A549 (cell line): Measurements from ENCODE around the gene HPD. TPM values are rescaled to one million over a fixed set of nuclear protein-coding genes. Genes with fewer than 3 reads are reported as not detected.
"Not testable (repeated sequence)": the region's sequence is repeated elsewhere in the genome, so short reads cannot be mapped to it uniquely, and the experiment has no call there.

ENCODE experiments used
- ATAC-seq, 2 experiments: fragments of 200-7000 bp in 1 of 2; fragments of >200 bp in 1 of 2; cut with Nextera tagmentation in 1 of 2; cut with Tn5 transposase in 1 of 2; 3 replicates each; pipeline versions ENCODE4 v1.8.0 to v1.9.1; 2018 to 2020; ENCODE audit warnings: mild to moderate bottlenecking in 1 of 2, moderate library complexity in 1 of 2
- CTCF ChIA-PET: fragments of 300-600 bp; sonication (Branson Sonifier 250); formaldehyde crosslinking; extraction: SDS; loops from one replicate; lab custom pipeline; 2021; ENCODE audit warnings: antibody characterized with exemption, inconsistent platforms; lab: Yijun Ruan, JAX
- POLR2A ChIA-PET: fragments of 350-600 bp; formaldehyde crosslinking; extraction: SDS; loops from one replicate; lab custom pipeline; 2021; ENCODE audit warnings: antibody characterized with exemption, inconsistent platforms; lab: Yijun Ruan, JAX
- DNase-seq, 2 experiments: peaks; one replicate each; pipeline versions ENCODE4 v3.0.0 to v3.0.0-alpha.2; 2011 to 2016; ENCODE audit warnings: low read depth in 1 of 2, low spot score in 1 of 2
- FAIRE-seq: peaks from 2 replicates; lab custom pipeline; 2011; peaks lifted over from hg19 to GRCh38; lab: Jason Lieb, UNC
- H3K27ac ChIP-seq, 2 experiments: fragments of >200 bp; sonication (Bioruptor Twin); formaldehyde crosslinking; 3 replicates each; pipeline ENCODE4 v1.5.1; 2016 to 2017
- H3K4me1 ChIP-seq: fragments of >200 bp; sonication (Bioruptor Twin); formaldehyde crosslinking; 3 replicates; pipeline ENCODE4 v1.6.1; 2016
- H3K4me2 ChIP-seq: fragments of >200 bp; sonication (Bioruptor Twin); formaldehyde crosslinking; 3 replicates; pipeline ENCODE4 v1.6.1; 2016
- H3K4me3 ChIP-seq: fragments of >200 bp; sonication (Bioruptor Twin); formaldehyde crosslinking; 3 replicates; pipeline ENCODE4 v1.5.1; 2016
- H3K9me3 ChIP-seq: fragments of >200 bp; sonication (Bioruptor Twin); formaldehyde crosslinking; 3 replicates; pipeline ENCODE4 v1.6.1; 2016
- ATOH8 ChIP-seq: fragments of 250-450 bp; sonication (Bioruptor Pico); IDR thresholded peaks from 2 replicates; pipeline ENCODE4 v1.5.0; 2020; ENCODE audit warnings: low read depth, mild to moderate bottlenecking, moderate library complexity
- CBX8 ChIP-seq: fragments of 200-600 bp; sonication (generic); IDR thresholded peaks from 2 replicates; pipeline ENCODE4 v1.6.1; 2016
- EHMT2 ChIP-seq: fragments of 200-600 bp; sonication (generic); IDR thresholded peaks from 2 replicates; pipeline ENCODE4 v1.6.1; 2016; ENCODE audit warnings: antibody characterized with exemption, low read depth, mild to moderate bottlenecking, moderate library complexity
- EP300 ChIP-seq, 2 experiments: fragments of >200 bp; sonication (Bioruptor Twin); formaldehyde crosslinking; IDR thresholded peaks; 2 replicates in 1 of 2; 3 replicates in 1 of 2; pipeline ENCODE4 v1.6.1; 2016 to 2017
- FOSB ChIP-seq: fragments of 250-450 bp; sonication (Bioruptor Pico); IDR thresholded peaks from 2 replicates; pipeline ENCODE4 v1.5.0; 2020; ENCODE audit warnings: mild to moderate bottlenecking, moderate library complexity
- FOSL2 ChIP-seq, 2 experiments: fragments of 450-650 bp in 1 of 2; fragments of >200 bp in 1 of 2; sonication (Bioruptor Twin) in 1 of 2; formaldehyde crosslinking; IDR thresholded peaks; 2 replicates each; pipeline versions ENCODE4 v1.5.0 to v1.6.1; 2016 to 2020; ENCODE audit warnings: mild to moderate bottlenecking in 1 of 2, moderate library complexity in 1 of 2
- HES2 ChIP-seq: fragments of >200 bp; sonication (Bioruptor Twin); formaldehyde crosslinking; IDR thresholded peaks from 2 replicates; pipeline ENCODE4 v1.6.1; 2016
- HEYL ChIP-seq: fragments of 250-450 bp; sonication (Bioruptor Pico); IDR thresholded peaks from 2 replicates; pipeline ENCODE4 v1.8.0; 2021; ENCODE audit warnings: mild to moderate bottlenecking, moderate library complexity
- HMGXB4 ChIP-seq: fragments of 250-450 bp; sonication (Bioruptor Pico); IDR thresholded peaks from 2 replicates; pipeline ENCODE4 v1.5.0; 2021; ENCODE audit warnings: mild to moderate bottlenecking, moderate library complexity, borderline replicate concordance
- HOXB13 ChIP-seq: fragments of 250-450 bp; sonication (Bioruptor Pico); IDR thresholded peaks from 2 replicates; pipeline ENCODE4 v1.5.0; 2020; ENCODE audit warnings: low read depth, mild to moderate bottlenecking, moderate library complexity
- HOXB5 ChIP-seq: fragments of 250-450 bp; sonication (Bioruptor Pico); IDR thresholded peaks from 2 replicates; pipeline ENCODE4 v1.5.0; 2020; ENCODE audit warnings: mild to moderate bottlenecking, moderate library complexity
- JUN ChIP-seq, 2 experiments: fragments of >200 bp; sonication (Bioruptor Twin); formaldehyde crosslinking; IDR thresholded peaks; 2 replicates in 1 of 2; 3 replicates in 1 of 2; pipeline ENCODE4 v1.6.1; 2016 to 2017
- KDM1A ChIP-seq: fragments of 200-600 bp; sonication (generic); IDR thresholded peaks from 2 replicates; pipeline ENCODE4 v1.6.1; 2016; ENCODE audit warnings: low read depth, mild to moderate bottlenecking
- MAFK ChIP-seq: fragments of 450-650 bp; IDR thresholded peaks from 2 replicates; pipeline ENCODE4 v1.6.1; 2014; ENCODE audit not compliant: partially characterized antibody
- NFE2L2 ChIP-seq: fragments of 150-350 bp; conservative IDR thresholded peaks from 2 replicates; pipeline ENCODE4 v1.6.1; 2014; ENCODE audit warnings: low read length
- NPAS2 ChIP-seq: fragments of 250-450 bp; sonication (Bioruptor Pico); IDR thresholded peaks from 2 replicates; pipeline ENCODE4 v1.8.0; 2022; ENCODE audit warnings: mild to moderate bottlenecking, moderate library complexity, borderline replicate concordance
- REST ChIP-seq: fragments of 200-600 bp; sonication (generic); IDR thresholded peaks from 2 replicates; pipeline ENCODE4 v1.6.1; 2016; ENCODE audit warnings: antibody characterized with exemption, mild to moderate bottlenecking, moderate library complexity
- RNF2 ChIP-seq: fragments of 200-600 bp; sonication (generic); IDR thresholded peaks from 2 replicates; pipeline ENCODE4 v1.6.1; 2016; ENCODE audit warnings: low read depth, mild to moderate bottlenecking, antibody characterized with exemption, moderate library complexity, borderline replicate concordance
- TP53 ChIP-seq: fragments of 250-450 bp; sonication (Bioruptor Pico); IDR thresholded peaks from 2 replicates; pipeline ENCODE4 v1.5.0; 2021; ENCODE audit warnings: mild to moderate bottlenecking, moderate library complexity
- ZC3H11A ChIP-seq: fragments of 450-650 bp; IDR thresholded peaks from 2 replicates; pipeline ENCODE4 v1.6.1; 2014; ENCODE audit warnings: antibody characterized with exemption, mild to moderate bottlenecking
- WGBS: methylation state at CpG from one replicate; pipeline ENCODE4 v1.1.6; 2017; ENCODE audit errors: missing lambda C conversion rate; 5-methylcytosine and 5-hydroxymethylcytosine counted together
- polyA plus RNA-seq, 4 experiments: library from polyadenylated mRNA; depleted of rRNA in 3 of 4; stranded (reverse); fragments of >200 nt; fragmentation: RNase III in 1 of 4; extraction: RNeasy Plus Mini Kit Qiagen cat#74134 plus additional on column Dnase treatment in 1 of 4; gene quantifications; 2 replicates in 3 of 4; 3 replicates in 1 of 4; pipeline ENCODE4 v1.2.3, GENCODE V29; 2011 to 2017

Gene HPD
- polyA plus RNA-seq, 2 of the 4 experiments (the other 2 are of a cell fraction) = 1.7 to 1.8 TPM

GRCh38 chr12:121857322-121858246, 1.1 kb downstream of the HPD start:
- FAIRE-seq = no peak
- Histone ChIP-seq H3K27ac (0 out of 6 replicates have a peak overlapping the region, but pooled peaks of 1 of the 2 experiments have one; percentile 24), H3K4me3 (no peak overlapping the region), H3K4me1 (peaks cover 20% of the 10 kb centered on the region), H3K4me2 (no peak overlapping the region), H3K9me3 (no peaks in the 10 kb centered on the region)
- POLR2A ChIA-PET = no interaction called here
- WGBS = 76% methylated on average over 11 of the region's 11 CpGs
- DNase-seq = no peak
- no peak for ATAC-seq
- CTCF ChIA-PET = interaction anchor here (1.0 to 1.8 kb wide), 3 partner anchors 11 to 63 kb away, joined by 3 to 6 read pairs (median 5); no protein-coding TSS in a partner anchor
- TF ChIP-seq KDM1A (peak; percentile 63; the same call in 1 of the 2 replicates), TP53 (CRISPR knock-in tag) (no peak), JUN (IDR thresholded peaks at IDR 0.05) (no peak), CBX8 (no peak), MAFK (peak; percentile 60), HOXB13 (CRISPR knock-in tag) (no peak), NFE2L2 (no peak), FOSB (no peak), REST (no peak), FOSL2 (IDR thresholded peaks at IDR 0.05) (no peak), FOSL2 (CRISPR knock-in tag; IDR thresholded peaks at IDR 0.05) (0 out of 2 replicates have a peak, but pooled peaks have one; percentile 4), EP300 (IDR thresholded peaks at IDR 0.05) (no peak), EHMT2 (no peak)

GRCh38 chr12:121852392-121852791, 6.3 kb downstream of the HPD start:
- 61% methylated on average over 3 of the region's 3 CpGs for WGBS
- DNase-seq, ATAC-seq, FAIRE-seq, H3K4me2 ChIP-seq, H3K4me1 ChIP-seq, H3K9me3 ChIP-seq, H3K27ac ChIP-seq, H3K4me3 ChIP-seq: not testable (repeated sequence)
- ChIA-PET POLR2A (interaction anchor here (0.5 kb wide), 1 partner anchor 46 kb away, joined by 8 read pairs; no protein-coding TSS in a partner anchor), CTCF (interaction anchor here (0.6 to 1.1 kb wide), 2 partner anchors 24 to 79 kb away, joined by 3 to 4 read pairs; no protein-coding TSS in a partner anchor)

- H3K9me3 ChIP-seq = no peaks in the 10 kb centered on the region
- POLR2A ChIA-PET = no interaction called here
- CTCF ChIA-PET = interaction anchor here (0.6 to 1.5 kb wide), 3 partner anchors 12 to 38 kb away, joined by 3 read pairs; no protein-coding TSS in a partner anchor
- WGBS = 85% methylated on average over 13 of the region's 13 CpGs
- no peak overlapping the region for H3K27ac ChIP-seq
- ATAC-seq = peak; percentile 50 to 60; a peak in 4 of 6 replicates
- H3K4me2 ChIP-seq = no peak overlapping the region
- FAIRE-seq = no peak
- no peak for DNase-seq
- H3K4me1 ChIP-seq = no peaks in the 10 kb centered on the region
- no peak overlapping the region for H3K4me3 ChIP-seq
- no peak for TF ChIP-seq ZC3H11A
- TF ChIP-seq REST = no peak
- TF ChIP-seq ATOH8 (CRISPR knock-in tag) = no peak
- TF ChIP-seq HEYL (CRISPR knock-in tag) = no peak
- no peak for TF ChIP-seq HES2
- TF ChIP-seq NPAS2 (CRISPR knock-in tag) = no peak
- TF ChIP-seq HOXB5 (CRISPR knock-in tag) = no peak
- TF ChIP-seq RNF2 = no peak
- TF ChIP-seq HMGXB4 (CRISPR knock-in tag) = no peak
- no peak for TF ChIP-seq TP53 (CRISPR knock-in tag)
These were observed 9.0 kb downstream of the HPD start for GRCh38 chr12:121849665-121850064.
